Embryonic facial prominence (tissue), 1 donor: ENCODE data around the gene SPTA1.
"Not testable (repeated sequence)": the region's sequence is repeated elsewhere in the genome, so short reads cannot be mapped to it uniquely, and the experiment has no call there.

Source experiments
- DNase-seq: peaks from one replicate; pipeline ENCODE4 v3.0.0-alpha.2; 2016; ENCODE audit errors: extremely low spot score

The SPTA1 gene

GRCh38 chr1:158686111-158687009 is at the start of gene SPTA1:
Gene SPTA1, minus strand, starts transcription at chr1:158686715. Its CDS starts 198 bp downstream, at chr1:158686517.
- DNase-seq = no peak

GRCh38 chr1:158735848-158736247 is 49.3 kb upstream of the SPTA1 start:
- no peak for DNase-seq

- no peak for DNase-seq
Observed at GRCh38 chr1:158732524-158732923, 46.0 kb upstream of the SPTA1 start.

- DNase-seq = no peak
Observed at GRCh38 chr1:158731707-158732106, 45.2 kb upstream of the SPTA1 start.

GRCh38 chr1:158730453-158730852 is 43.9 kb upstream of the SPTA1 start:
- DNase-seq = no peak

- no peak for DNase-seq
Observed at GRCh38 chr1:158728510-158729225, 42.2 kb upstream of the SPTA1 start.

- DNase-seq = no peak
Observed at GRCh38 chr1:158724442-158724841, 37.9 kb upstream of the SPTA1 start.

GRCh38 chr1:158720620-158721019 is 34.1 kb upstream of the SPTA1 start, which contains the start of gene OR6K3:
Gene OR6K3, minus strand, starts transcription at chr1:158720720. Its CDS starts 2,605 bp downstream, at chr1:158718115.
- no peak for DNase-seq

- no peak for DNase-seq
Observed at GRCh38 chr1:158719664-158720063, 33.1 kb upstream of the SPTA1 start.

- DNase-seq = no peak
Observed at GRCh38 chr1:158717344-158717743, 30.8 kb upstream of the SPTA1 start.

- DNase-seq = no peak
Observed at GRCh38 chr1:158716335-158716734, 29.8 kb upstream of the SPTA1 start.

GRCh38 chr1:158714754-158715153 is 28.2 kb upstream of the SPTA1 start:
- no peak for DNase-seq

GRCh38 chr1:158711098-158711497 is 24.6 kb upstream of the SPTA1 start:
- no peak for DNase-seq

GRCh38 chr1:158706096-158706495 is 19.6 kb upstream of the SPTA1 start:
- no peak for DNase-seq

- no peak for DNase-seq
Observed at GRCh38 chr1:158700552-158700951, 14.0 kb upstream of the SPTA1 start, which contains the start of gene OR6K2. Gene OR6K2, minus strand, starts transcription at chr1:158700652. Its CDS starts 0 bp downstream, at chr1:158700652.

GRCh38 chr1:158694596-158694995 is 8.1 kb upstream of the SPTA1 start:
- no peak for DNase-seq

- DNase-seq = no peak
Observed at GRCh38 chr1:158692356-158692755, 5.8 kb upstream of the SPTA1 start.

- no peak for DNase-seq
Observed at GRCh38 chr1:158691907-158692306, 5.4 kb upstream of the SPTA1 start.

GRCh38 chr1:158691149-158691548 is 4.6 kb upstream of the SPTA1 start:
- DNase-seq = not testable (repeated sequence)

GRCh38 chr1:158689875-158690274 is 3.4 kb upstream of the SPTA1 start:
- no peak for DNase-seq

- DNase-seq = no peak
Observed at GRCh38 chr1:158689110-158689509, 2.6 kb upstream of the SPTA1 start.

GRCh38 chr1:158688343-158688742 is 1.8 kb upstream of the SPTA1 start:
- not testable (repeated sequence) for DNase-seq

- no peak for DNase-seq
Observed at GRCh38 chr1:158687037-158687436, 522 bp upstream of the SPTA1 start.
